Activated T-helper 1 cell treated with anti-CD3 and anti-CD28 coated beads, Interleukin-12 subunit alpha, Interleukin-12 subunit beta, Interleukin-2, Interleukin-4 antibody, amounts not matched to agents 30 ng/mL and 10 ng/mL and 1 ng/mL, durations not matched to agents 14 hours and 24 hours and 36 hours (primary cell): ENCODE data around the gene SPINDOC. TPM values are rescaled to one million over a fixed set of nuclear protein-coding genes. Genes with fewer than 3 reads are reported as not detected.
"Not testable (repeated sequence)": the region's sequence is repeated elsewhere in the genome, so short reads cannot be mapped to it uniquely, and the experiment has no call there.

ENCODE experiments used
- DNase-seq: peaks from one replicate; pipeline ENCODE4 v3.0.0; 2021; ENCODE audit warnings: low spot score
- H3K27ac Mint-ChIP-seq: one replicate; pipeline ENCODE4 v1.8.0; 2021; ENCODE audit warnings: mild to moderate bottlenecking, mixed read lengths
- H3K27me3 Mint-ChIP-seq: one replicate; pipeline ENCODE4 v1.8.0; 2022; ENCODE audit warnings: mild to moderate bottlenecking, moderate library complexity, mixed read lengths; ENCODE audit not compliant: insufficient read depth
- H3K36me3 Mint-ChIP-seq: one replicate; pipeline ENCODE4 v1.8.0; 2021; ENCODE audit warnings: low read depth, mixed read lengths
- H3K4me1 Mint-ChIP-seq: one replicate; pipeline ENCODE4 v1.8.0; 2021; ENCODE audit warnings: low read depth, mixed read lengths
- H3K4me3 Mint-ChIP-seq: one replicate; pipeline ENCODE4 v1.8.0; 2021; ENCODE audit warnings: mild to moderate bottlenecking, moderate library complexity, mixed read lengths
- H3K9me3 Mint-ChIP-seq: one replicate; pipeline ENCODE4 v1.8.0; 2021; ENCODE audit warnings: mixed read lengths
- intact Hi-C: fragments of 100-400 bp; cut with micrococcal nuclease; formaldehyde crosslinking; loops from one replicate; pipeline ENCODE4 v1.15.1; 2024
- total RNA-seq: library from RNA; stranded (reverse); gene quantifications from 2 replicates; pipeline ENCODE4 v1.2.3, GENCODE V29; 2022

The SPINDOC gene
- total RNA-seq, 1 donor from 2014 or later: 64.3 TPM

GRCh38 chr11:63769714-63770455, 43.4 kb upstream of the SPINDOC start:
- no peak overlapping the region for H3K27ac Mint-ChIP-seq
- peaks cover 42% of the 10 kb centered on the region for H3K27me3 Mint-ChIP-seq
- peaks cover 14% of the 10 kb centered on the region for H3K4me1 Mint-ChIP-seq
- H3K4me3 Mint-ChIP-seq: peak overlapping the region; percentile 71
- H3K36me3 Mint-ChIP-seq: peaks cover 2% of the 10 kb centered on the region
- H3K9me3 Mint-ChIP-seq: no peaks in the 10 kb centered on the region
- no peak for DNase-seq
- intact Hi-C loops: no loop called here

DNA sequence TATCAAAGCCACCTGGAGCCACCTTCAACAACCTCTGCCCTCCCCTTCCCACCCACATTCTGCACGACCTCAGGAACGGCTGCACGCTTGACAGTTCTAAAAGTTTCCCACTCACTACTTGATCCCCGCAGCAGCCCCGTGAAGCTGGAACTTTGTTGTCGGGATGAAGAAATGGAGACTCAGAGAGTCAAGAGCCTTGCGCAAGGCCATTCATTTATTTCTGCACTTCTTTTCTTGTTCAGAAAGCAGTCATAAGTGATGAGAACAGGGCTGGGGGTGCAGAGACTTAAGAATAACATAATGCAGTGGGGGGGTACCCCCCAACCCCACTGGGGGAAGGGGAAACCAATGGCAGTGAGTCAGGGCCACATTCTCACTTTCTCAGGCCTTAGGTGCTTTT, 42.5 kb upstream of the SPINDOC start:
- Mint-ChIP-seq H3K4me3 (no peak overlapping the region), H3K27ac (no peak overlapping the region), H3K36me3 (peaks cover 2% of the 10 kb centered on the region), H3K4me1 (peaks cover 14% of the 10 kb centered on the region), H3K27me3 (peaks cover 46% of the 10 kb centered on the region), H3K9me3 (no peaks in the 10 kb centered on the region)
- intact Hi-C loops: no loop called here
- no peak for DNase-seq

DNA sequence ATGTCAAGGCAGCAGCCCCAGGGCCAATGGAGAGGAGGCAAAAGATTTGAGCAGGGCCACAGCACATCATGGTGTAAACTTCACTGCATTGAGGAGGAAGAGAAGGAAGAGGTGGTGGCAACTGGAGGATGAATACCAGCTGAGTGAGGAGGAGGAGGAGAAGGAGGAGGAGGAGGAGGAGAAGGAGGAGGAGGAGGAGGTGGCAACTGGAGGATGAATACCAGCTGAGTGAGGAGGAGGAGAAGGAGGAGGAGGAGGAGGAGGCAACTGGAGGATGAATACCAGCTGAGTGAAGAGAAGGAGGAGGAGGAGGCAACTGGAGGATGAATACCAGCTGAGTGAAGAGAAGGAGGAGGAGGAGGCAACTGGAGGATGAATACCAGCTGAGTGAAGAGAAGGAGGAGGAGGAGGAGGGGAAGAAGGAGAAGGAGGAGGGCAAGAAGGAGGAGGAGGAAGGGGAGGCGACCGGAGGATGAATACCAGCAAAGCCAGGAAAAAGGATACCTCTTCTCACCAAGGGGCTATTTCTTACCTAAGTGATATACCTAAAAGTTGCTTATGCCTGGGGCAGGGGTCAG, 41.4 kb upstream of the SPINDOC start:
- H3K4me3 Mint-ChIP-seq, DNase-seq, intact Hi-C loops, H3K27ac Mint-ChIP-seq, H3K9me3 Mint-ChIP-seq, H3K36me3 Mint-ChIP-seq: not testable (repeated sequence)
- peaks cover 14% of the 10 kb centered on the region for H3K4me1 Mint-ChIP-seq
- peaks cover 49% of the 10 kb centered on the region for H3K27me3 Mint-ChIP-seq

DNA sequence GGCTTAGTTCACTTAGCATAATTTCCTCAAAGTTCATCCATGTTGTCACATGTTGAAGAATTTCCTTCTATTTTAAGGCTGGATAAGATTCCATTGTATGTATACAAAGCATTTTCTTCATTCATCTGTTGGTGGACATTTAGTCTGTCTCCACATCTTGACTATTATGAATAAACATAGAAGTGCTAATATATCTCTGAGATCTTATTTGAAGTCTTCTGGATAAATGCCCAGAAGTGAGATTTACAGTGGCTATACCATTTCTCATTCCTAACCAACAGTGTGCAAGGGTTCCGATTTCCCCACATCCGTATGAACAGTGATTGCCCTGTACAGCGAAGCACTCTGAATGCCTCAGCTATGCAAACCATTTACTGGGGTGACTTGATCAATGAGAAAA, 38.1 kb upstream of the SPINDOC start:
- Mint-ChIP-seq H3K36me3 (no peaks in the 10 kb centered on the region), H3K9me3 (no peaks in the 10 kb centered on the region), H3K27ac (no peak overlapping the region), H3K4me3 (no peak overlapping the region), H3K4me1 (peaks cover 2% of the 10 kb centered on the region), H3K27me3 (peaks cover 50% of the 10 kb centered on the region)
- intact Hi-C loops: no loop called here
- no peak for DNase-seq

DNA sequence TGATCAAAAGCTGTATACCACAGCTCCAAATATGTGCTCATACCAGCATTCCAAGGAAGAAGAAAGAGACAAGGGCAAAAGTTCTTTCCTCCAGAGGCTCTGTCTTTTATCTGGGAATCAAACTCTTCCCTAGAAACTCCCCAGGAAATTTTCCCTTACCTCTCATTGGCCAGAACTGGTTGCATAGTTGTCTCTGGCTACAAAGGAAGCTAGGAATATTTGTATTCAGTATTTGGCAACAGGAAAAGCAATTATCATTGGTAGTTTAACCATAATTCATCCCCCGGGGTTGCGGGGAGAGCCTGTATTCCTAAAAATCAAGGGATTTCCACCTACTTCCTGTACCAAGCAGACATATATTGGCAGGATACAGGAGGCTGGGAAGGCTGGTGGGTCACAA, 34.2 kb upstream of the SPINDOC start:
- intact Hi-C loops: no loop called here
- no peaks in the 10 kb centered on the region for H3K36me3 Mint-ChIP-seq
- no peak overlapping the region for H3K27ac Mint-ChIP-seq
- peaks cover 22% of the 10 kb centered on the region for H3K27me3 Mint-ChIP-seq
- H3K4me1 Mint-ChIP-seq: no peaks in the 10 kb centered on the region
- no peak overlapping the region for H3K4me3 Mint-ChIP-seq
- H3K9me3 Mint-ChIP-seq: no peaks in the 10 kb centered on the region
- no peak for DNase-seq

DNA sequence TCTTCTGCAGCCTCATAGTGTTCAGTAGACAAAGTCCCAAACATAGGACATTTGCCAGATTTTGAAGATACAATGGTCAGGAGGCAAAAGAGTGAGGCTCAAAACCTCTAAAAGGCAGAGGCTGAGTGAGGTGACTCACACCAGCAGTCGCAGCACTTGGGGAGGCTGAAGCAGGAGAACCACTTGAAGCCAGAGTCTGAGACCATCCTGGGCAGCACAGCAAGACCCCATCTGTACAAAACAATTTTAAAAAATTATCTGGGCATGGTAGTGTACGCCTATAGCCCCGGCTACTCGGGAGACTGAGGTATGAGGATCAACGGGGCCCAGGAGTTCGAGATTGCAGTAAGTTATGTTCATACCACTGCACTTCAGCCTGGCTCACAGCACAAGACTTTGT, 30.5 kb upstream of the SPINDOC start:
- intact Hi-C loops: no loop called here
- no peak for DNase-seq
- Mint-ChIP-seq H3K4me1 (peaks cover 6% of the 10 kb centered on the region), H3K27me3 (peaks cover 9% of the 10 kb centered on the region), H3K27ac (no peak overlapping the region), H3K36me3 (no peaks in the 10 kb centered on the region), H3K4me3 (no peak overlapping the region), H3K9me3 (no peaks in the 10 kb centered on the region)

DNA sequence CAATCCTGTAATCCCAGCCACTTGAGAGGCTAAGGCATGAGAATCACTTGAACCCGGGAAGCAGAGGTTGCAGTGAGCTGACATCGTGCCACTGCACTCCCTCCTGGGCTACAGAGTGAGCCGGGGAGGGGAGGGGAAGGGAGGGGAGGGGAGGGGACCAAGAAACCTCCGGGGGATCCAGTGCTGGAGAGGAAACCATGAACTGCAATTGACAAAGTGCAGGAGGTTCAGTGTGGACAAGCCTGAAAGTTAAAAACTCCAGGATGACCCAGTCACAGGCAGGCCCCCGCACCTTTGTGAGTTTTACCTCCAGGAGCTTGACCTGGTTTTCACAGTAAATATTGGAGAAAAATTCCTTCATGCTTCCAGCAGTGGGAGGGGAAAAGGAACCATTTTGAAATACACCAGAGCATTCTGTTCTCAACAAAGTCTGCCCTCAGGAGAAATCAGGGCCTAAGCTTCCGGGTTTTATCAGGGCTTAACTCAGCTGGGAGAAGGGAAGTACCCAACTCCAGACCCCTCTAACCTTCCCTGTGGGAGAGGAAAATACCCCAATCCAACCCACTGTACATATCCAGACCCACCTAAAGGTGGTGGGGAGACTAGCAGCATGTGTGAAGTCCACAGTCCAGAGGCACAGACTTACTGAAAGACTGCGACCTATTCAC, 29.2 kb upstream of the SPINDOC start:
- Mint-ChIP-seq H3K4me1 (peaks cover 6% of the 10 kb centered on the region), H3K9me3 (no peaks in the 10 kb centered on the region), H3K36me3 (no peaks in the 10 kb centered on the region), H3K27me3 (peaks cover 4% of the 10 kb centered on the region), H3K27ac (no peak overlapping the region), H3K4me3 (no peak overlapping the region)
- no peak for DNase-seq
- intact Hi-C loops: no loop called here

DNA sequence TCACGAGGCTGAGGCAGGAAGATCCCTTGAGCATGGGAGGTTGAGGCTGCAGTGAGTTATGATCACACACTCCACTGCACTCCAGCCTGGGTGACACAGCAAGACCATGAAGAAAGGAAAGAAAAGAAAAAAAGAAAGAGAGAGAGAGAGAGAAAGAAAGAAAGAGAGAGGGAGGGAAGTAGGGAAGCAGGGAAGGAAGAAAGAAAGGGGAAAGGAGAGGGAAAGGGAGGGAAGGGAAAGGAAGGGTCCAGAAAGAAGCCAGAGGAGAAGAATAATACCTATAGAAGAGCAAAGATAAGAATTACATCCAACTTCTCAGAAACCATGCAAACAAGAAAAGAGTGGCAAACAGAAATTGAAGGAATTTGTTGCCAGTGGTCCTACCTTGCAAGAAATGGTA, 27.4 kb upstream of the SPINDOC start:
- H3K27me3 Mint-ChIP-seq: peaks cover 4% of the 10 kb centered on the region
- DNase-seq: no peak
- H3K4me3 Mint-ChIP-seq: no peak overlapping the region
- H3K27ac Mint-ChIP-seq: no peak overlapping the region
- H3K36me3 Mint-ChIP-seq: no peaks in the 10 kb centered on the region
- H3K4me1 Mint-ChIP-seq: peaks cover 6% of the 10 kb centered on the region
- H3K9me3 Mint-ChIP-seq: no peaks in the 10 kb centered on the region
- intact Hi-C loops: no loop called here

GRCh38 chr11:63791495-63792167, 21.6 kb upstream of the SPINDOC start:
- Mint-ChIP-seq H3K27ac (no peak overlapping the region), H3K4me3 (no peak overlapping the region), H3K9me3 (peaks cover 16% of the 10 kb centered on the region), H3K27me3 (peaks cover 4% of the 10 kb centered on the region), H3K36me3 (no peaks in the 10 kb centered on the region), H3K4me1 (no peaks in the 10 kb centered on the region)
- no peak for DNase-seq
- intact Hi-C loops: no loop called here

DNA sequence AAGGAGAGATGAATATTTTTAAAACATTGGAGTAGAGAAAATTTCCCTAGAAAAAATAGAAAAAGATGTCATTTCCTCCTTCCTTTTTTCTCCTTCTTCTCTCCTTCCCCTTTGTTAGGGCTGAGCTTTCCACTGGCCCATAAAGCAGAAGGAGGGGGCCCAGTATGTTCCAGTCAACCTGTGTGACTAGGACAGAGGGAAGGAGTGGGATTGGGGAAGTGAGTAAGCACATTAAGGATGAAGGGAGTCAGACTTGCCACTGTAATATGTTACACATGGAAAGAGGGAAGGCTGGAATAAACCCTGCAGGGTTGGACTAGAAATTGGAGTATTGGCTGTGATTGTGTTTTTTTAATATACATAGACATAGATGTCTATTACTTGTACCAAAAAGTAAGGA, 20.1 kb upstream of the SPINDOC start:
- no peak for DNase-seq
- intact Hi-C loops: no loop called here

DNA sequence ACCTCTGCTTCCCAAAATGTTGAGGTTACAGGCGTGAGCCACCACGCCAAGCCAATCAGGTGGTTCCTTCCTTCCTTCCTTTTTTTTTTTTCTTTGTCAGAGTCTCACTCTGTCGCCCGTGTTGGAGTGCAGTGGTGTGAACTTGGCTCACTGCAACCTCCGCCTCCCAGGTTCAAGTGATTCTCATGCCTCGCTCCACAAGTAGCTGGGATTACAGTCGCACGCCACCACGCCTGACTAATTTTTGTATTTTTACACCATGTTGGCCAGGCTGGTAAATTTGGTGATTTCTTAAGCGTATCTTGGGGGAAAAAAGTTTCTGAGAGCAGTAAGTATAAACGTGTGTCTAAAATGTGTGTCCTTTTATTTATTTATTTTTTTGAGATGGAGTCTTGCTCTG, 18.2 kb upstream of the SPINDOC start:
- DNase-seq: no peak
- H3K4me1 Mint-ChIP-seq: no peaks in the 10 kb centered on the region
- intact Hi-C loops: no loop called here
- no peaks in the 10 kb centered on the region for H3K36me3 Mint-ChIP-seq
- no peak overlapping the region for H3K27ac Mint-ChIP-seq
- H3K4me3 Mint-ChIP-seq: no peak overlapping the region
- H3K9me3 Mint-ChIP-seq: peaks cover 16% of the 10 kb centered on the region
- peaks cover 2% of the 10 kb centered on the region for H3K27me3 Mint-ChIP-seq

More for the DNA sequence above, 20.1 kb upstream of the SPINDOC start:
- peaks cover 2% of the 10 kb centered on the region for H3K27me3 Mint-ChIP-seq
- peaks cover 16% of the 10 kb centered on the region for H3K9me3 Mint-ChIP-seq
- H3K36me3 Mint-ChIP-seq: no peaks in the 10 kb centered on the region
- no peak overlapping the region for H3K27ac Mint-ChIP-seq
- H3K4me3 Mint-ChIP-seq: no peak overlapping the region
- H3K4me1 Mint-ChIP-seq: no peaks in the 10 kb centered on the region

DNA sequence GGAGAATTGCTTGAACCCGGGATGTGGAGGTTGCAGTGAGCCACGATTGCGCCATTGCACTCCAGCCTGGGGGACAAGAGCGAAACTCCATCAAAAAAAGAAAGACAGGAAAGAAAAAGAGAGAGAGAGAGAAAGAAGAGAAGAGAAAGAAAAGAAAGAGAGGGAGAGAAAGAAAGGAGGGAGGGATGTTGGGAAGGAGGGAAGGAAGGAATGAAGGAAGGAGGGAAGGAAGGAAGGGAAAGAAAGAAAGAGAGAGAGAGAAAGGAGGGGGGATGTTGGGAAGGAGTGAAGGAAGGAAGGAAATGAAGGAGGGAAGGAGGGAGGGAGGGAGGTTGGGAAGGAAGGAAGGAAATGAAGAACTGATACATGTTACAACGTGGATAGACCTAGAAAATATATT, 12.3 kb upstream of the SPINDOC start:
- intact Hi-C loops: no loop called here
- Mint-ChIP-seq H3K27me3 (peaks cover 3% of the 10 kb centered on the region), H3K4me3 (no peak overlapping the region), H3K4me1 (no peaks in the 10 kb centered on the region), H3K27ac (no peak overlapping the region), H3K9me3 (no peaks in the 10 kb centered on the region), H3K36me3 (no peaks in the 10 kb centered on the region)
- DNase-seq: no peak
